ENCODE results near the gene TAS2R39.

Gene TAS2R39

DNA sequence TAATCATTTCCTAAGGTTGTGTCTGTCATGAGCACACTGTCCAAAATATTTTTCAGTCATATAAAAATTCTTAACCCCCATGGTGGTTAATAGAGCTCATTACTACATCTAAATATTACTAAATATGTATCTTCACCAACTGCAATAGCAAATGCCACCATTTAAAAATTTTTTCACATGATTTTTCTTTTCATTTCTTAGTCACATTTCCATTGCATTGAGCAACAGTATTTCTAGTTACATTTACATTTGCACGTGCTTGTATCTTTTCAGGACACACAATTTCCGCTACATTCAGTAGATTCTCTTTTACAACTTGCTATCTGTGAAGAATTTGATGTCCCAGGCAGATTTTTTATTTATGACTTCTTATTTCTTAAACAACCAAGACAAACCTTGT, 33.5 kb downstream of the TAS2R39 start:
- no peak for DNase-seq

- no peak for DNase-seq
Observed at GRCh38 chr7:143217806-143218205, 34.6 kb downstream of the TAS2R39 start.

GRCh38 chr7:143221286-143221685, 38.1 kb downstream of the TAS2R39 start:
- no peak for DNase-seq

GRCh38 chr7:143221737-143222136, 38.5 kb downstream of the TAS2R39 start, which contains the start of gene TAS2R40:
TAS2R40 (plus strand) TSS chr7:143222037; CDS start chr7:143222079, 42 bp downstream.
- no peak for DNase-seq

DNA sequence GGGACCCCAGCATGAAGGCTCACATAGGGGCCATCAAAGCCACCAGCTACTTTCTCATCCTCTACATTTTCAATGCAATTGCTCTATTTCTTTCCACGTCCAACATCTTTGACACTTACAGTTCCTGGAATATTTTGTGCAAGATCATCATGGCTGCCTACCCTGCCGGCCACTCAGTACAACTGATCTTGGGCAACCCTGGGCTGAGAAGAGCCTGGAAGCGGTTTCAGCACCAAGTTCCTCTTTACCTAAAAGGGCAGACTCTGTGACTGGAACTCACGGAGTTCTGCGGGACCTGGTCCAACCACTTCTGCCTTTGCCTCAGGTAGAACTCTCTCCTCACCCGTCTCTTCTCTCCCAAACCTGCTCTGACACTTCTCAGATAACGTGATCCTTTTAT, 39.6 kb downstream of the TAS2R39 start:
- DNase-seq, result no peak

GRCh38 chr7:143223784-143224183, 40.6 kb downstream of the TAS2R39 start:
- DNase-seq, result no peak

DNA sequence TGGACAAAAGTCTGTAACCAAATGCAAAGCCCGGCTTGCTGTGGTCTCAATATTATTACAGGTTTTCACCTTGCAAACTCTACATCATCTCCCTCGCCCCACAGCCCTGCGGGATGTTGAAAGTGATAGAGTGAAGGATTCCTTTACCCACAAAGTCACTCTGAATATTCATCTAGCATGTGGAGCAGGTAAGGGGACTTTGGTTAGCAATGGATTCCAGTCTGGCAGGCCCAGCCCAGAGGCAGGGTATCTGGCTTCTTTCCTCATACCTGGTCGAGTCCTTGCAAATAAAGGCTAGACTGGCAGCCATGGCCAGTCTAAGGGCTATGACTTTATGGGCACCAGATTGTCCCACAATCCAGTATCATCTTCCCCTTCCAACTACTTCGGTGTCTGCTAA, 41.8 kb downstream of the TAS2R39 start:
- DNase-seq, result no peak

DNA sequence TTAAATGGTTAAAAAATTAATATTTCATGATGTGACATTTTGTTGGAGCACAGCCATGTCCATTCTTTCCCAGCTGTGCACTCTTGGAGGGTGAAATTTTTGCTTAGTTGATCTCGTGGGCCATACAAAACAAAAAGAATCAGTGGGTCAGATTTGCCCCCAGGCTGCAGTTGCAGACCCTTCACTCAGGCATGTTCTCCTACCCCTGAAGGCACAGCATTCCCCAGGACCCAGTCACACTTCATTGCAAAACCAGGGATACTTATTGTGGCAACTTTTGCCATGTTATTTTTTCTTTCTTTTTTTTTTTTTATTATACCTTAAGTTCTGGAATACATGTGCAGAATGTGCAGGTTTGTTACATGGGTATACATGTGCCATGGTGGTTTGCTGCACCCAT, 44.6 kb downstream of the TAS2R39 start:
- no peak for DNase-seq

DNA sequence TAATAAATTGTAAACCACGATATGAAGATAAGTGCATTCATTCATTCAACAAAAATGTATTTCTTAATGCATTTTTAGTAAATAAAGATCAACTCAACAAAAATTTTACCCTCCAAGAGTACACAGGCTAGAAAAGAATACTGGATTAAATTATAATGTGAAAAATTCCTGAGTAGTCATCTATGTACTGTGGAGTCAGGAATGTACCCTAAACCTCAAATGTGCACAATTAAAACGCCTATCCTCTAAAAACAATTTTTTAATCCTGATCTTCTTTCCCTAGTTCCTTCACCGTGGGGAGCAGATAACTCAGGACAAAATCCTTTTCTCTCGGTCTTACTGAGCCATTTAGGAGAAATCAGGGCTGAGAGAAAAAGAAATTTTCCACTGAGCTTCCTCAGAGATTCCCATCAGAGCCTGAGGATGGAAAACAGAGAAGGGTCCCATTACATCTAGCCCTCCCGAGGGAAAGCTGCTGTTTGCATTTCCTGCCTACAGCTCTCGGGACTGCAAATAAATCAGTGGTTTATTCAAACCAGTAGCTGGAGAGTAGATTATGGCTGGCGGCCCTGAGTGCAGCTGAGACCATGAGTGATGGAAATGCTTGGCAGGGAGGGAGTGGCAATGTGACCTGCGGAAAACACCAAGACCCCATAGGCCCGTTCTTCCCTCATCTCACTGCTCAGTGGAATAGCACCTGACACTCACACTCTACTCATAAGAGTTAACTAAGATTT, 46.0 kb downstream of the TAS2R39 start:
- no peak for DNase-seq

- DNase-seq, result no peak
Observed at GRCh38 chr7:143230602-143231457, 47.6 kb downstream of the TAS2R39 start.

Data from HCEC 1CT (cell line).